Panc1 (cell line): ENCODE data around the gene SERPINB2.

Experiments
- CTCF ChIP-seq: fragments of 450-650 bp; IDR thresholded peaks from 2 replicates; pipeline ENCODE4 v1.5.1; 2017; ENCODE audit warnings: mild to moderate bottlenecking
- POLR2AphosphoS5 ChIP-seq: IDR thresholded peaks from 2 replicates; pipeline ENCODE4 v1.6.1; 2012; ENCODE audit warnings: mild to moderate bottlenecking, low read depth, low read length, moderate library complexity
- REST ChIP-seq, 2 experiments: IDR thresholded peaks; 2 replicates each; pipeline ENCODE4 v1.6.1; 2011 to 2012; ENCODE audit warnings: low read depth in 2 of 2, control low read depth in 1 of 2, low read length in 1 of 2, mild to moderate bottlenecking in 1 of 2, moderate library complexity in 1 of 2; ENCODE audit not compliant: insufficient read depth in 1 of 2

GRCh38 chr18:63869374-63869773 is 18.1 kb upstream of the SERPINB2 start:
- TF ChIP-seq CTCF = no peak
- no peak for TF ChIP-seq REST (IDR thresholded peaks at IDR 0.05; ENCODE audit: insufficient read depth in 1 of 2, low read depth in 2 of 2, low read length in 1 of 2)
- no peak for TF ChIP-seq POLR2AphosphoS5
